ENCODE results near the gene MOV10. TPM values are rescaled to one million over a fixed set of nuclear protein-coding genes. Genes with fewer than 3 reads are reported as not detected.

MOV10 gene
- total RNA-seq, 1 experiment from 2014 or later: 125 TPM

- no peak for DNase-seq (ENCODE audit: low spot score)
These were observed 61.3 kb downstream of the MOV10 start for GRCh38 chr1:112735752-112736151.

DNA sequence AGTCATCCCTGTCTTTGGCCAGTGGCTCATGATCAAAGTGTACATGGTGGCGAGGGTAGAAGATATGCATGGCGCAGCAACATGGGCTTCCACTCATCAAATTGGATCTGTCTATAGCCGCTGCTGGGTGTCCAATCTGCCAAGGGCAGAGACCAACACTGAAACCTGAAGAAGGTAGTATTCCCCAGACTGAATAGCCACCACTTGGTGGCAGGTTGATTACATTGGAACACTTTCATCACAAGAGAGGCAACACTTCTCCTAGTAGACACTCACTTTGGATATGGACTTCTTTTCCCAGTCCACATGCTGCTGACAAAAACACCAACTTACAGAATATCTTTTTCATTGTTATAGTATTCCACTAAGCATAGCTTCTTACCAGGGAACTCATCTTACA is 63.1 kb downstream of the MOV10 start:
- DNase-seq (ENCODE audit: low spot score): no peak

DNA sequence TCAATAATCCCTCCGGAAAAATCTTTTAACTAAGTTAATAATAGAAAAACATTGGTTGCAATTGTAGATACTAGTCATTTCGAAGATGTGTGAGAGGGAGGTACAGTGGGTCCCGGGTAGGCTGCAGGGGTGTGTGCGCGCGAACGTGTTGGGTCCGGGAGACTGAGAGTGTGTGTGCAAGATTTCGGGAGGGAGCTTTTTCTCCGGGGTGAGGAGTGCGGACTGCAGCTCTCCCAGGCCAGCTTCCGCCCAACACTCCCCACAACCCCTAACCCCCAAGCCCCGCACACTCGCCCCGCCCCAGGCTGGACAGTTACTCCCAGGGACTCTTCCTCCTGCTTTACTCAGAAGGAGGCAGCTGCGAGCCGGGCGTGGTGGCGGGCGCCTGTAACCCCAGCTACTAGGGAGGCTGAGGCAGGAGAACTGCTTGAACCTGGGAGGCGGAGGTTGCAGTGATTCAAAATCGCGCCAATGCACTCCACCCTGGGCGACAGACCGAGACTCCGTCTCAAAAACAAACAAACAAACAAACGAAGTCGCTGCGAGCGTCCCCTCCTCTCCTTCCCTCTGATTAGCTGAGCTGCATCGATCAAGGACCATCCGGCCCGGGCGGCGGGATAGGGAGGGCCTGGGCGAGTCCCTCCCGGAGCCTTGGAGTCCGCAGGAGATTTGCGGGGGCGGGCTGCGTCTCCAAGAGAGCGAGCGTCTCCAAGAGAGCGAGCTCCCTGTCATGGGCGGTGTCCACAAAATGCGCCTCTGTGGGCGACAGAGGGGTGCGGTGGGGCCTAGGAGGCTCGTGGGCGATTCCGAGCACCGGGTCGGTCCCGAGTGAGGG is 68.9 kb downstream of the MOV10 start:
- DNase-seq (ENCODE audit: low spot score): no peak

- DNase-seq (ENCODE audit: low spot score): no peak
These were observed 69.6 kb downstream of the MOV10 start for GRCh38 chr1:112744009-112744578.

GRCh38 chr1:112748396-112748795 is 73.9 kb downstream of the MOV10 start:
- DNase-seq (ENCODE audit: low spot score): no peak

Small RNA genes lying within 50 kb of the gene (small RNA-seq; reads per million reads assigned to genes)
- not detected for gene RNU7-70P

Other genes starting within 250 kb of the MOV10 start
- gene WNT2B, start 165.7 kb upstream of the MOV10 start, total RNA-seq (2014; rRNA removed; shearing (Covaris generic)): 0.28 and 1.0 TPM in 2 replicates
- 21.9 and 22.5 TPM in 2 replicates for gene ST7L, start 55.5 kb upstream of the MOV10 start, total RNA-seq (2014; rRNA removed; shearing (Covaris generic))
- 132 and 133 TPM in 2 replicates for gene CAPZA1, start 54.8 kb upstream of the MOV10 start, total RNA-seq (2014; rRNA removed; shearing (Covaris generic))
- 374 and 385 TPM in 2 replicates for gene RHOC, start 32.5 kb downstream of the MOV10 start, total RNA-seq (2014; rRNA removed; shearing (Covaris generic))
- gene PPM1J, start 40.7 kb downstream of the MOV10 start, total RNA-seq (2014; rRNA removed; shearing (Covaris generic)): 0.56 and 2.1 TPM in 2 replicates